Stimulated activated naive B cell treated with anti-CD40 and anti-IgM and Interleukin-4, amounts not matched to agents 10 μg/mL and 1 μg/mL and 100 μg/mL, for 72 hours (primary cell): ENCODE data around the gene SLC35B2.

Experiments used
- ATAC-seq, 2 donors: fragments of 150-1000 bp; cut with Tn5 transposase; replicated peaks; 2 replicates each; pipeline ENCODE4 v1.10.0; 2021; ENCODE audit warnings: moderate library complexity in 1 of 2
- DNase-seq: peaks from one replicate; pipeline ENCODE4 v3.0.0; 2021
- H3K27ac Mint-ChIP-seq: one replicate; pipeline ENCODE4 v1.8.0; 2022; ENCODE audit warnings: mild to moderate bottlenecking, mixed read lengths
- H3K27me3 Mint-ChIP-seq, 2 donors: one replicate each; pipeline ENCODE4 v1.8.0; 2022; ENCODE audit warnings: mixed read lengths in 2 of 2
- H3K36me3 Mint-ChIP-seq, 2 donors: one replicate each; pipeline ENCODE4 v1.8.0; 2022; ENCODE audit warnings: mixed read lengths in 2 of 2, mild to moderate bottlenecking in 1 of 2
- H3K4me1 Mint-ChIP-seq, 2 donors: one replicate each; pipeline ENCODE4 v1.8.0; 2022; ENCODE audit warnings: mixed read lengths in 2 of 2, mild to moderate bottlenecking in 1 of 2
- H3K4me3 Mint-ChIP-seq, 2 donors: one replicate each; pipeline ENCODE4 v1.8.0; 2022; ENCODE audit warnings: mild to moderate bottlenecking in 2 of 2, mixed read lengths in 2 of 2, moderate library complexity in 1 of 2
- H3K9me3 Mint-ChIP-seq, 2 donors: one replicate each; pipeline ENCODE4 v1.8.0; 2022; ENCODE audit warnings: mixed read lengths in 2 of 2, mild to moderate bottlenecking in 1 of 2

Gene SLC35B2

GRCh38 chr6:44294832-44295791 lies 37.8 kb upstream of the SLC35B2 start:
- Mint-ChIP-seq H3K4me3 (no peak overlapping the region), H3K9me3 (no peaks in the 10 kb centered on the region), H3K27ac (no peak overlapping the region), H3K4me1 (peaks cover 12 to 28% of the 10 kb centered on the region in 2 donors), H3K36me3 (peaks cover 6 to 11% of the 10 kb centered on the region in 2 donors), H3K27me3 (peaks cover 62 to 63% of the 10 kb centered on the region in 2 donors)
- ATAC-seq = no peak
- no peak for DNase-seq

DNA sequence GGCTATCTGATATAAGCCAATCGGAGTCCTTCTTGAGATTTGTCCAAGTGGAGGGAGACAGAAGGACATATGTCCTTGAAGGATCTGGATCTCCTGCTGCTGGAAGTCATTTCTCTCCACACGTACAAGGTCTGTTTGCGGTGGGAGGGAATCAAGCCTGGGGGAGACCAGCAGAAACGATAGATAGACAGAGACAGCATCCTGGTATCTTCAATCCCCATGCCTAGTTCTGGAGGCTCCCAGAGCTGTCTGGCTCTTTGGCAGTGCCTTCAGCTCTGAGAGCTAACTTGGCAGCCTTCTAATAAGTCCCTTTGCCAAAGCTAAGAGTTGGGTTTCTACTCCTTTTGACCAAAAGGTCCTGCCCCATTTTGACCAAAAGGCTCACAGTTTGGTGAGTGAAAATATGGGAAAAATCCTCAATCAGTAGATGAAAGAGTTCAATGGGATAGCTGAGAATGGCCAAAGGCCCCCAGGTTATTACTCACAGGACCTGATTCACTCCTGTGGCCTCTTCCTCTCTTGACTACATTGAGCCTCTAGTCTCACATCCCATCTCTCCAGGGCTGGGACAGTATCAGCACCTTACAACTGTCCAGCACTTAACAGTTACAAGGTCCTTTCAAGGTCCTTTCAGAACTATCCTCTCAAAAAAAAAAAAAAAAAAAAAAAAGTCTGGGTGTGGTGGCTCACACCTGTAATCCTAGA lies 35.5 kb upstream of the SLC35B2 start:
- Mint-ChIP-seq H3K4me1 (peaks cover 13 to 16% of the 10 kb centered on the region in 2 donors), H3K27ac (no peak overlapping the region), H3K27me3 (peaks cover 61 to 67% of the 10 kb centered on the region in 2 donors), H3K4me3 (no peak overlapping the region), H3K9me3 (no peaks in the 10 kb centered on the region), H3K36me3 (no peaks in the 10 kb centered on the region)
- ATAC-seq = no peak
- no peak for DNase-seq

- no peak for ATAC-seq
- Mint-ChIP-seq H3K36me3 (no peaks in the 10 kb centered on the region), H3K4me1 (peaks cover 8% of the 10 kb centered on the region in 2 donors), H3K9me3 (no peaks in the 10 kb centered on the region), H3K4me3 (no peak overlapping the region), H3K27me3 (peaks cover 64 to 68% of the 10 kb centered on the region in 2 donors), H3K27ac (no peak overlapping the region)
- DNase-seq = no peak
Measured at GRCh38 chr6:44291841-44292240, 34.5 kb upstream of the SLC35B2 start.

- Mint-ChIP-seq H3K4me3 (no peak overlapping the region), H3K27me3 (peaks cover 59 to 72% of the 10 kb centered on the region in 2 donors), H3K27ac (no peak overlapping the region), H3K9me3 (no peaks in the 10 kb centered on the region), H3K4me1 (peaks cover 0 to 3% of the 10 kb centered on the region in 2 donors), H3K36me3 (no peaks in the 10 kb centered on the region)
- DNase-seq (no peak), ATAC-seq (no peak)
Measured at GRCh38 chr6:44289726-44290260, 32.5 kb upstream of the SLC35B2 start.

GRCh38 chr6:44286747-44287146 lies 29.4 kb upstream of the SLC35B2 start:
- Mint-ChIP-seq H3K4me3 (no peak overlapping the region), H3K36me3 (no peaks in the 10 kb centered on the region), H3K4me1 (peaks cover 0 to 3% of the 10 kb centered on the region in 2 donors), H3K27me3 (peaks cover 56 to 73% of the 10 kb centered on the region in 2 donors), H3K27ac (no peak overlapping the region), H3K9me3 (no peaks in the 10 kb centered on the region)
- no peak for ATAC-seq
- DNase-seq = no peak

- H3K27me3 Mint-ChIP-seq = peaks cover 50 to 68% of the 10 kb centered on the region in 2 donors
Measured at GRCh38 chr6:44286285-44286565, 28.9 kb upstream of the SLC35B2 start.

DNA sequence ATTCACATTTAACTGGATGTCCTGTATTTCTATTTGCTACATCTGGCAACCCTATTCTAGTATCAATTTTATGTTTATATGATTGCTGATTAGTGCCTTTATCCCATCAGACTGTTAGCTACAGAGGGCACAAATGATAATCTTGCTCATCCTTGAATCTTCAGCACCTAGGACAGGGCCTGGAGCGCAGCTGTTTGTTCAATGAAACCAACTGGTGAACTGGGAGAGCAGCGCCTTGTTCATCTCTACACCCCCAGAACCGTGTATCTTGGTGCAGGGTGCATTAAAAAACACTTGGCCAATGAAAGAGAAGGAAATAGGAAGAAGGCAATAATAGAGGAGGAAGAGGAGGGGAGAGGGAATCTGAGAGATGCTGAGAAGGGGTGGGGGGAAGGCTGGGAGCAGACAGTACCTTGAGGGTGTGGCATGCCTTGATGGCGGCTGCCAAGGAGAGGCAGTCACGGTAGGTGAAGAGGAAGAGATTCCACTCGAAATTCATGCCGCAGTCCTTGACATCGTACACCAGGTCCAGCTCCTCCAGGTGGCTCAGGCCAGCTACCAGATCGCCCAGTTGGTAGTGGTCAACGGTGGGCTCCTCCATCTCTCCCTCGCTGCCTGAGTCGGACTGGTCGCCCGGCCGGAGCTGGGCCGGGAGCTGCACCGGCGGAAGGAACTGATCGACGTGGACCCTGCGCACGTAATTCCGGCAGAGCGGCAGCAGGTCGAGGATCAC lies 28.4 kb upstream of the SLC35B2 start:
- ATAC-seq = no peak
- H3K36me3 Mint-ChIP-seq = no peaks in the 10 kb centered on the region
- no peak overlapping the region for H3K4me3 Mint-ChIP-seq
- DNase-seq = no peak
- H3K9me3 Mint-ChIP-seq = no peaks in the 10 kb centered on the region
- H3K27ac Mint-ChIP-seq = no peak overlapping the region
- H3K27me3 Mint-ChIP-seq = peaks cover 51 to 65% of the 10 kb centered on the region in 2 donors
- H3K4me1 Mint-ChIP-seq = peaks cover 0 to 3% of the 10 kb centered on the region in 2 donors

More at GRCh38 chr6:44286285-44286565, 28.9 kb upstream of the SLC35B2 start:
- no peaks in the 10 kb centered on the region for H3K36me3 Mint-ChIP-seq
- peaks cover 0 to 3% of the 10 kb centered on the region in 2 donors for H3K4me1 Mint-ChIP-seq
- H3K4me3 Mint-ChIP-seq = no peak overlapping the region
- DNase-seq (no peak), ATAC-seq (no peak)
- H3K27ac Mint-ChIP-seq = no peak overlapping the region
- no peaks in the 10 kb centered on the region for H3K9me3 Mint-ChIP-seq

DNA sequence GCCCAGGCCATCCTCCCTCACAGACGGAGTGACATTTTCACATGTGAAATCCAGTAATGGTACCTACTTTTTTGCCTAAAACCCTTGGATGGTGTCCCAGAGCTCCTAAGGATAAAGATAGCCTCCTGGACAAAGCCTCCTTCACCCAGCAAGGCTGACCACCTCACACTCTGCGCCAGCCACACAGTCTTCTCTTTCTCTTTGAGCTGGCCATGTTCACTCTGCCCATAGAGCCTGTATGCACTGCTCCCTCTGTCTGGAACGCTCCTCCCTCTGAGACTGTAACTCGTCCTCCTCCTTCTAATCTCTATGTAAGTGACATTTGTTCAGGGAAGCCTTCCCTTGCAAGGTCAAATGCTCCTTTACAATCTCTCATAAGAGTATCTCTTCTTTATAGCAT lies 27.5 kb upstream of the SLC35B2 start:
- H3K27me3 Mint-ChIP-seq = peaks cover 49 to 65% of the 10 kb centered on the region in 2 donors
- ATAC-seq = no peak
- no peak overlapping the region for H3K4me3 Mint-ChIP-seq
- H3K36me3 Mint-ChIP-seq = no peaks in the 10 kb centered on the region
- H3K9me3 Mint-ChIP-seq = no peaks in the 10 kb centered on the region
- no peak for DNase-seq
- H3K27ac Mint-ChIP-seq = no peak overlapping the region
- H3K4me1 Mint-ChIP-seq = peaks cover 0 to 3% of the 10 kb centered on the region in 2 donors

GRCh38 chr6:44284121-44284520 lies 26.8 kb upstream of the SLC35B2 start:
- no peak for ATAC-seq
- no peak overlapping the region for H3K4me3 Mint-ChIP-seq
- H3K27ac Mint-ChIP-seq = no peak overlapping the region
- no peaks in the 10 kb centered on the region for H3K36me3 Mint-ChIP-seq
- DNase-seq = no peak
- H3K9me3 Mint-ChIP-seq = no peaks in the 10 kb centered on the region
- peaks cover 50 to 66% of the 10 kb centered on the region in 2 donors for H3K27me3 Mint-ChIP-seq
- peaks cover 0 to 2% of the 10 kb centered on the region in 2 donors for H3K4me1 Mint-ChIP-seq

DNA sequence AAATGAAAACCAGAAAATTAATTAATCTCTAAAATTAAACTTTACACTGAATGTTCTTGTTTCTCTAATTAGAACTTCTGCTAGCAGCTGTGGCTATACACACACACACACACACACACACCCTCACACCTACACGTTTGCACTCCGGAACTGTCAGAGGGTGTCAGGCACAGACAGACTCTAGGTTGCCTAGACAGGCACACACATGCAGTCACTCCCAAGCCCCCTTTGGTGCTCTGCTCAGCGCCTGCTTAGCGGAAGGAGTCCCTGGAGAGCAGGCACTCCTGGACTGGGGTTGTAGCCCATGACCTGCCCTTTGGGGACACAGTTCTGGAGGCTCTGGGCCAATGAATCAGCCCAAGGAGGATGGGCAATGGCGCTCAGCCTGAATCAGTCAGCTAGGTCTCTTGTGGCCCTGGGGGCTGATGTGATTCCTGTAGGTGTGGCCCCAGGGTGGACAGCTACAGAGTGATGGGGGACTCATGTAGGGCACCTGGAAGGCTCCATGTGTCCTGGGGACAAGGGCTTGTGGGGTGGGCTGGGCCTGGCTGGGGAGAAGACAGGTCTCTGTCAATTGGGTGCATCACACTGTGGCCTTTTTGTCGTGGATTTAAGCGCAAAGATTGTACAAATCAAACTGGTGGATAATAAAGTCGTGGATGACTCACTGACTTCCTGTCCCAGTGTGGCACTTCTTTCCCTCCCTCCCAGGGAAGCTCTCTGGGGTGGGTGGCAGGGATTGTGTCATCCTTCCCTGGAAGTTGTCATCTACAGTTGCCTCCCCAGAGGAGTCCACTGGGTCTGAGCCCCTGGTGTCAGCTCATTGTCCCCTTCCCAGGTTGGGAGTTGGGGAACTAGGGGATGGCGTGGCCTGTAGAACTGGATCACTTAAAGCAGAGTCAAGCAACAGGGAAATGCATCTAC lies 21.7 kb upstream of the SLC35B2 start:
- Mint-ChIP-seq H3K4me1 (peaks cover 0 to 3% of the 10 kb centered on the region in 2 donors), H3K27ac (peak overlapping the region; percentile 16), H3K27me3 (peaks cover 53 to 62% of the 10 kb centered on the region in 2 donors), H3K36me3 (peaks cover 0 to 1% of the 10 kb centered on the region in 2 donors), H3K4me3 (no peak overlapping the region), H3K9me3 (no peaks in the 10 kb centered on the region)
- ATAC-seq (no peak), DNase-seq (no peak)

GRCh38 chr6:44278315-44278714 lies 21.0 kb upstream of the SLC35B2 start:
- H3K4me1 Mint-ChIP-seq = peaks cover 0 to 3% of the 10 kb centered on the region in 2 donors
- no peak overlapping the region for H3K4me3 Mint-ChIP-seq
- H3K27ac Mint-ChIP-seq = no peak overlapping the region
- DNase-seq = no peak
- H3K9me3 Mint-ChIP-seq = no peaks in the 10 kb centered on the region
- H3K27me3 Mint-ChIP-seq = peaks cover 54 to 58% of the 10 kb centered on the region in 2 donors
- ATAC-seq = no peak
- H3K36me3 Mint-ChIP-seq = peaks cover 0 to 1% of the 10 kb centered on the region in 2 donors

GRCh38 chr6:44277763-44278162 lies 20.4 kb upstream of the SLC35B2 start:
- no peak for ATAC-seq
- no peak overlapping the region for H3K27ac Mint-ChIP-seq
- no peaks in the 10 kb centered on the region for H3K9me3 Mint-ChIP-seq
- peaks cover 0 to 3% of the 10 kb centered on the region in 2 donors for H3K4me1 Mint-ChIP-seq
- peaks cover 0 to 1% of the 10 kb centered on the region in 2 donors for H3K36me3 Mint-ChIP-seq
- peaks cover 59% of the 10 kb centered on the region in 2 donors for H3K27me3 Mint-ChIP-seq
- no peak for DNase-seq
- no peak overlapping the region for H3K4me3 Mint-ChIP-seq
